Mucosa of descending colon (tissue), 3 donors: Measurements from ENCODE around the gene BHMT. TPM values are rescaled to one million over a fixed set of nuclear protein-coding genes. Genes with fewer than 3 reads are reported as not detected.

Source experiments
- ATAC-seq: fragments of 200-7000 bp; cut with Tn5 transposase; one replicate; pipeline ENCODE4 v1.9.1; 2020; ENCODE audit warnings: mild to moderate bottlenecking, moderate library complexity
- DNase-seq, 3 donors: peaks; one replicate each; pipeline ENCODE4 v3.0.0-alpha.2; 2020
- H3K36me3 ChIP-seq: fragments of 200-600 bp; one replicate; pipeline ENCODE4 v1.8.0; 2021; ENCODE audit warnings: low read depth, mild to moderate bottlenecking
- H3K4me1 ChIP-seq: fragments of 200-600 bp; one replicate; pipeline ENCODE4 v1.8.0; 2021; ENCODE audit warnings: low read depth, mild to moderate bottlenecking
- H3K4me3 ChIP-seq: fragments of 200-600 bp; one replicate; pipeline ENCODE4 v1.8.0; 2021; ENCODE audit warnings: mild to moderate bottlenecking
- H3K9me3 ChIP-seq: fragments of 200-600 bp; one replicate; pipeline ENCODE4 v1.8.0; 2021; ENCODE audit warnings: mild to moderate bottlenecking
- CTCF ChIP-seq: fragments of 200-600 bp; IDR thresholded peaks from one replicate; pipeline ENCODE4 v1.8.0; 2022; ENCODE audit warnings: antibody characterized with exemption, mild to moderate bottlenecking
- intact Hi-C, 2 donors: fragments of 100-400 bp; cut with DNase I in 1 of 2; cut with micrococcal nuclease in 1 of 2; formaldehyde crosslinking; loops; one replicate each; pipeline versions ENCODE4 v1.11.0 to v1.11.1; 2022; cut with DNase I, micrococcal nuclease
- total RNA-seq, 3 donors: library from RNA; stranded (reverse); fragmentation: NEBNext Ultra II Directional in 2 of 3; extraction: Animal tissue kit (Norgen Biotek cat#: 25700) in 2 of 3; gene quantifications; one replicate each; pipeline versions ENCODE4 v1.2.1 to v1.2.4, GENCODE V29; 2021 to 2023
- donor health status: DM: no; HTN: no; CAD: no; lungs with moderate emphysema.
- donor health status: DM: no; HTN: no; CAD: no.
- donor health status: DM: no; HTN: yes; CAD: no.

The BHMT gene
- total RNA-seq, 3 donors from 2014 or later, result 0.60 TPM; not detected in 2

DNA sequence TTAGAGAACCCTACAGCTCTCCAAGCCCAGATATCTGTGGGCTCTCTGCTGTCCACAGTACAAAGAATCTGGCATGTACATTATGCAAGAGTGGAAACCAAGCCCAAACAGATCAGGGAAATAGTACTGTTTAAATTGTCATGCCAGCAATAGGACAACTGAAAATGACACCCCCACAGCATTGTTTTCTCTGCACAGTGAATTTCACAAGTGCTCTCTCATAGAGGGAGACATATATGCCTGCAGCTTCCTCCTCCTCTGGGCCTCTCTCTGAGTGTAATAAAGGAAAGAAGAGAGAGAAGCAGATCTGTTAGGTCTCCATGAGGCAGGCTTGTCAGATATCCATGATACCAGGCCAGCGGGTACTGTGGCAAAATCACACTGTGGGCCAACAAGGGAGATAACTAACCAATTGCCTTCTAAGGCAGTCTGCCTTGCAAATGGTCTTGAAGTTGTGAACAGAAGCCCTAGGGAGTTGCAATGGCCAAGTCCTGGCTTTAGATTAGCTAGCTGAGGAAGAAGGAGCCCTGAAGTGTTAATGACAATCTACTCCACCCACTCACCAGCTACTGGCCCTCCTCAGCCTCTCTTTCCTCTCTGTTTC is 69.9 kb downstream of the BHMT start:
- no peak for ATAC-seq

More for the DNA sequence above, 69.9 kb downstream of the BHMT start:
- Histone ChIP-seq H3K9me3 (no peaks in the 10 kb centered on the region), H3K4me3 (no peak overlapping the region), H3K36me3 (no peaks in the 10 kb centered on the region), H3K4me1 (no peaks in the 10 kb centered on the region)
- TF ChIP-seq CTCF, result no peak
- DNase-seq, result no peak
- intact Hi-C loops, result no loop called here

Other genes with a start within 250 kb of the BHMT start
- gene ARSB, start 126.5 kb upstream of the BHMT start, total RNA-seq, result 10 to 100 TPM in 2 of 3 donors, 1 to 10 TPM in 1; 8.1 to 14.4 (median 14.1) TPM
- 1 to 10 TPM; 1.2 to 3.6 (median 1.8) TPM for gene DMGDH, start 42.1 kb upstream of the BHMT start, total RNA-seq
- 10 to 100 TPM in 1 of 3 donors, under 1 TPM in 2; 0.49 to 17.7 (median 0.70) TPM for gene BHMT2, start 42.0 kb upstream of the BHMT start, total RNA-seq
- 10 to 100 TPM in 1 of 3 donors, 1 to 10 TPM in 2; 6.4 to 55.9 (median 8.8) TPM for gene JMY, start 124.3 kb downstream of the BHMT start, total RNA-seq